Limb (tissue), 2 donors: ENCODE data around the gene ZC3H7B.
"Not testable (repeated sequence)": the region's sequence is repeated elsewhere in the genome, so short reads cannot be mapped to it uniquely, and the experiment has no call there.

Experiments
- DNase-seq, 2 donors: peaks; one replicate each; pipeline ENCODE4 v3.0.0-alpha.2; 2016; ENCODE audit errors: extremely low spot score in 2 of 2

ZC3H7B gene

GRCh38 chr22:41381329-41382097 is 80.2 kb downstream of the ZC3H7B start, which contains the start of gene TEF:
TEF (plus strand) TSS chr22:41381942; CDS start chr22:41382045, 103 bp downstream.
- peak; percentile 99 for DNase-seq

- DNase-seq = peak in 1 of 2 donors; percentile 30
These were observed 80.8 kb downstream of the ZC3H7B start for GRCh38 chr22:41382098-41382578.

- DNase-seq = peak in 1 of 2 donors; percentile 44
These were observed 81.3 kb downstream of the ZC3H7B start for GRCh38 chr22:41382610-41383009.

- DNase-seq = no peak
These were observed 81.8 kb downstream of the ZC3H7B start for GRCh38 chr22:41383085-41383484.

GRCh38 chr22:41384128-41384527 is 82.8 kb downstream of the ZC3H7B start:
- DNase-seq = no peak

- DNase-seq = no peak
These were observed 86.0 kb downstream of the ZC3H7B start for GRCh38 chr22:41387341-41387740.

- no peak for DNase-seq
These were observed 92.7 kb downstream of the ZC3H7B start for GRCh38 chr22:41394012-41394356.

- no peak for DNase-seq
These were observed 94.4 kb downstream of the ZC3H7B start for GRCh38 chr22:41395531-41396240.

GRCh38 chr22:41397143-41397811 is 96.0 kb downstream of the ZC3H7B start:
- DNase-seq = no peak

- no peak for DNase-seq
These were observed 97.6 kb downstream of the ZC3H7B start for GRCh38 chr22:41398921-41399320.

GRCh38 chr22:41401781-41402648 is 100.7 kb downstream of the ZC3H7B start:
- peak in 1 of 2 donors; percentile 57 for DNase-seq

- not testable (repeated sequence) for DNase-seq
These were observed 101.5 kb downstream of the ZC3H7B start for GRCh38 chr22:41402851-41403250.

GRCh38 chr22:41403532-41404318 is 102.4 kb downstream of the ZC3H7B start:
- peak; percentile 84 to 85 for DNase-seq

- DNase-seq = no peak
These were observed 104.3 kb downstream of the ZC3H7B start for GRCh38 chr22:41405588-41405987.

- DNase-seq = no peak
These were observed 105.1 kb downstream of the ZC3H7B start for GRCh38 chr22:41406410-41406809.

- no peak for DNase-seq
These were observed 106.1 kb downstream of the ZC3H7B start for GRCh38 chr22:41407433-41407832.

- DNase-seq = no peak
These were observed 107.3 kb downstream of the ZC3H7B start for GRCh38 chr22:41408665-41409064.
